Measurements from ENCODE around the gene GPR3.
A peak's percentile ranks its signal among the peaks of the same experiment; 100 is the strongest.
"Not testable (repeated sequence)": the region's sequence is repeated elsewhere in the genome, so short reads cannot be mapped to it uniquely, and the experiment has no call there.

Gene GPR3

DNA sequence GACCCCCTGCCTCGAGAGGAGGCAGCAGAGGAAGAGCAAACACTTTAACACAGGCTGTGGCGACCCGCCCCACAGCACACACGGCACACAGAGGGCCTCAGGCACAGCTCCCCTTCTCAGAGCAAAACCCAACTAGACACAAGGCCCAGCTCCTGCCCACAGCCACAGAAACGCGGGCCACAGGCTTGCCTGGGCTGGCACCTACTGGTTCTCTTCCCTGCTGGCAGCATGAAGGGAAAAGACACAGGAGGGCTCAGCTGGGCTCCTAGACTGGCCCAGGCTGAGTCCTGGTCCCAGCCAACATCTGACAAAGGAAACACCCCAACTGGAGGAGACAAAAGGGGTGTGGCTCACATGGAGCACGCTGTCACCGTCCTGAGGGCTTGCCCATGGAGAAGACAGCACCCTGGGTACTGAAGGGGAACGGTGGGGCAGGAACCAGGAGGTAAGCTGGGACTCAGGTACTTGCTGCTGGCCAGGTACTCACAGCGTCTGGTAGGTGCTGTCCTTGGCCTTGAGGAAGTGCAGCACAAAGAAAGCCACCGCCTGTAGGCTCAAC lies 12.8 kb upstream of the GPR3 start:
- no peak for DNase-seq (ENCODE audit: low read depth, low spot score)

DNA sequence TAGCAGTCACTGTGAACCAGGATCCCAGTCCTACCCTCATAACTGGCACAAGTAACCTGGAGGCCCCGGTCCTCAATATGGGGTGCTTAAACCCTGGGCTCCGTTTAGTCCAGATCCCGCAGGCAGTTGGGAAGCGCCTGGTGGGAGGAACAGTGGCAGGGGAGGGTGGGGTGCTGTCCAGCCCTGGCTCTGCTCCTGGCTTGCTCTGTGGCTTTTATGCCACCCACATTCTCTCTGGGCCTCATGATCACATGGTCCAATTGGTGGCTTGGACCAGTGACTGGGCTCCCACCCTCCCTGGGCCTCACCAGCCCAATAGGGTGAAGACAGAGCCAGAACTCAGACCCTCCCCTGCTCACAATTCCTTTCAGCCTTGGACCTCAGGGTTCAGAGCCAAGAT lies 12.2 kb upstream of the GPR3 start:
- DNase-seq (ENCODE audit: low read depth, low spot score): no peak

DNA sequence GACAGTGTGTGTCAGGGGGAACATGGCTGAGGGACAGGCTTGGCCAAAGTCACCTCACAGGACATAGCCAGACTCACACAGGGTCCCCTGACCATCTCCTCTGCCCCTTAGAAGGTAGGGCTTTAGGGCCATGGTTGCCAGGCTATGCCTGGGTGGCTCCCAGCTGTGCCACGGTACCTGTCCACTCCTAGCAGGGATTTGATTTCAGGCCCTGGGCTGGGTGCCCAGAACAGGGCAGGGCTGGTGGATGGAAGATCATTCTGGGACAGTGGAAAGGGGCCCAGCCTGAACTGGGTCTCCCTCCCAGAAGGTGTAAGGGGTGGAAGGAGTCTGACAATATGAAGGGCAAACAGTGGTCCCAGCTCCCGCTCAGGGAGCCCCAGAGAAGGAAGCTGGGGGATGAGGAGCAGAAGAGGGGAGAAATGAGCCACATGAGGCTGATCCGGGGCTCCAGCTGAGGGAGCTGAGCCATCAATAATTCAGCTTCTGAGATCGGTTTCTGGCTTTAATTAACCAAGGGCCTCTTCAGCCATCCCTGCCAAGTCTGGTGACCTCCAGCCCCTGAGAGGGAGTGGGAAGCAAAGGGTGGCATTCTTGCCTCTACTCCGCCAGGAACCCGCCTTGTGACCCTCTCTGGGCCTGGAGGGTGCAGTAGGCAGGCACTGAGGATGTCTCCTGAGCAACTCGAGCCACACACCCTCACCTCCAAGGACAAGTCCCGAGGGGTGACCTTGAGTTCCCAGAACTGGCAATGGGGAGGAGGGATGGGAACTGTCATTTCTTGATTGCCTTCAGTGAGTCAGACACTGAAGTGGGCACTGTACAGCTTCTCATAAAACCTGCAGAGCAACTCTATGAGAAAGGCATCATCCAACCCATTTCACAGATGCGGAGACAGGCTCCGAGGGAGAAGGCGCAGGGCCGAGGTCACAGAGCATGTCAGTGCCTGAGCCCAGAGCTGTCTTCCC lies 11.4 kb upstream of the GPR3 start:
- no peak for DNase-seq (ENCODE audit: low read depth, low spot score)

- DNase-seq (ENCODE audit: low read depth, low spot score): no peak
Observed at GRCh38 chr1:27381969-27382762, 10.3 kb upstream of the GPR3 start.

GRCh38 chr1:27383039-27383605 lies 9.3 kb upstream of the GPR3 start, which contains the start of gene CD164L2:
Gene CD164L2 (minus strand): TSS chr1:27383333. CDS start chr1:27383239, 94 bp downstream.
- DNase-seq (ENCODE audit: low read depth, low spot score): no peak

DNA sequence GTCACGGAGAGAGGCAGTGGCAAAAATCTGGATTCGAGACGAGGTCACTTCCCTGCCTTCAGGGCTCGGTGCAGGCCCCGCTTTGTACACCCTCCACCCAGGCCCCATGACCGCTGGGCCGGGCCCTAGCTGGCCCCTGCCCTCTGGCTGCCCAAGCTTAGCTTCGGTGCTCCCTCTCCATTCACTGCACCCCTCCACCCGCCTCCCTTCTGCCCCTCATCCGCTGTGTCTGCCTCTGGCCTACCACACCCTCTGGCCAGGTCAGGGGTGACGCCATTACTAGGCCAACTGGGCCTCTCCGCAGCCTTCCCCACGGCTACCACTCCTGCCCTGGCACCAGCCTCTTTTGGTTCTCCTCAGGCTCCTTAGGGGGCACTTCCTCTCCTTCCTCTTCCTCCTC lies 8.8 kb upstream of the GPR3 start:
- DNase-seq (ENCODE audit: low read depth, low spot score): no peak

DNA sequence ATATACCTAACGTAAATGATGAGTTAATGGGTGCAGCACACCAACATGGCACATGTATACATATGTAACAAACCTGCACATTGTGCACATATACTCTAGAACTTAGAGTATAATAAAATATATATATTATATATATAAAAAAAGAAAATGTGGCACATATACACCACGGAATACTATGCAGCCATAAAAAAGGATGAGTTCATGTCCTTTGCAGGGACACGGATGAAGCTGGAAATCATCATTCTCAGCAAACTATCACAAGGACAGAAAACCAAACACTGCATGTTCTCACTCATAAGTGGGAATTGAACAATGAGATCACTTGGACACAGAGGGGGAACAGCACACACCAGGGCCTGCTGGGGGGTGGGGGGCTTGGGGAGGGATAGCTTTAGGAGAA lies 7.6 kb upstream of the GPR3 start:
- not testable (repeated sequence) for DNase-seq (ENCODE audit: low read depth, low spot score)

GRCh38 chr1:27388337-27389005 lies 4.0 kb upstream of the GPR3 start:
- peak; percentile 58 for DNase-seq (ENCODE audit: low read depth, low spot score)

- DNase-seq (ENCODE audit: low read depth, low spot score): no peak
Observed at GRCh38 chr1:27391511-27392095, 819 bp upstream of the GPR3 start.

DNA sequence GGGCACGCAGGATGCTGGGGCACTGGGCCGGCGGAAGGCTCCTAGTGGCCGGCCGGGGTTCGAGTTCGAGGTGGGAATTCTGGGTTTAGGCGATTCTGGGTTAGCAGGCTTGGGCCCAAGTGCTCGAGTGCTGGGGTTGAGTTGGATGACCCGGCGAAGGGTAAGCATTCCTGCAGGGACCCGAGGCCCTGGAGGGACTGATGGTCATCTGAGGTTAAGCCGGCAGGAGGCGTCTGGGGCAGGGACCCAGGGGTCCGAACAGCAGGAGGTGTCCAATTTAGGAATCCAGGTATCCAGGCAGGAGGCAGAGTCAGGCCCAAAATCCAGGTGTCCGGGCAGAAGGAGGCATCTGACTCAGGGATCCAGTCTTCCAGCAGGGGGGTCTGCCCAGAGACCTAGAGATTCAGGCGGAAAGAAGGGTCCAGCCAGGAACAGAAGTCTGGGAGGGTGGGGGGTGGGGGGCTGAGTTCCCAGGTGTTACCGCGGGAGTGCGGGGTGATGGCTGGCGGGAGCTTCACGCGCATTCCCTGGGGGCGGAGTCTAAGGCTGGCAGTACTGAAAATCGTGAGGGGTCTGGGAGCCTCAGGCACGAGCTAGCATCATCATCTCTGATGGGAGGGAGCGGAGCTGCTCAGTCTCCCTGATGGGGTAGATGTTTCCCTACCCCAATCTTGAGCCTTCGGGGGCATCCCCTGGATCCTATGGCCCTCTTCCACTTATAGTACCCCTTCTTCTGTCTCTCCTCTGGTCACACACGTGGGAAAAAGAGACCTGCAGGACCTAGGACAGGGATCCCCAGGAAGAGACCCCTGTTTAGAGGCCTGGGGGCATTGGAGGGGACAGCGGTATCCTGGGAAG lies 585 bp downstream of the GPR3 start:
- DNase-seq (ENCODE audit: low read depth, low spot score): no peak

- DNase-seq (ENCODE audit: low read depth, low spot score): no peak
Observed at GRCh38 chr1:27393641-27394281, 1.3 kb downstream of the GPR3 start.

- DNase-seq (ENCODE audit: low read depth, low spot score): no peak
Observed at GRCh38 chr1:27394282-27394658, 1.8 kb downstream of the GPR3 start.

DNA sequence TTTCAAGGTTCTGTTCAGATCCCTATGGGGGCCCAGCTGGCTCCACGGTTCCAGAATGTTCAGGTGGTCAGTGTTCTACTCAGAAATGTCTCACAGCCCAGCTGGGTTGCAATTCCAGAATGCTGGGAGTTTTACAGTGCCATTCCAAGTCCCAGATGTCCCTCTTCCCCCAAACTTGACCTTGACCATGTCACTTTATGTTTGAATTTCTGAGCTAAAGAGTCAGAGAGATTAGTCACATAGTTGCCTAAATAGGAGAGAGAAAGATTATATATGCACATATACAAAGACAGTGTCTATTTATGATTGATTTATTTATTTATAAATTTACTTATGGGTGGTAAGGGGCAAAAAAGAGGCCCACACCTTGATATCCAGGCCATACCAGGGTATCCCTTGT lies 2.5 kb downstream of the GPR3 start:
- no peak for DNase-seq (ENCODE audit: low read depth, low spot score)

DNA sequence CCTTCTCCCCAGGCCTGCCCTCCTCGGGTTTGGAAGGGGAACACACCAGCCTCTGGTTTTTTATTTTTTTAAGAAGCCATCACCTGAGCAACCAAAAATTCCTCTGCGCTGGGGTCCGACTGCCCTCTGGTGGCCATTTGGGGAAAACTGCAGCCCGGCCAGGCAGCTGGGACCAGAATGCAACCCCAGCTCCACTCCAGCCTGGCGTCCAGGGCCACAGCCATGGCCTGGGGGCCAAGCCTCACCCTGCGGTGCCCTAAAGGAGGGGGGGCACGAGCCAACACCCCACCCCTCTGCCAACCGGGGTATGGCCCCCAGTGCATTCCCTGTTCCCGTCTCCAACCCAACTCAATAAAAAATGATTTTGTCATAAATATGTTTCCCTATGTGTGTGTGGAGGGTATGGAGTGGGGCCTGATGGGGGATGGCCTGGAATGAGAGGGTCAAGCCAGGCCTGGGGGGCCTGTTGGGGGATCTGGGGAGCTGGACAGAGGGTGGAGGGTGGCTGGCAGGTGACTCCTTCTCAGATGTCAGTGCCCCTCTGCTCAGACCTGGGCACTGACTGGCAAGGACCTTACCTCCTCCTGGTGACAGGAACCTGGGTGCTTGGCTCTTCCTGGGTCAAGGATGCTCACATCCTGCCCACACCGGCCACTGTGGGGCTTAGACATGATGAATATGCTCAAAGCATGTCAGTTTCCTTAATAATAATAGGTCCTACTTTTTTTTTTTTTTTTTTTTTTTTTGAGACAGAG lies 3.2 kb downstream of the GPR3 start:
- peak; percentile 60 for DNase-seq (ENCODE audit: low read depth, low spot score)

DNA sequence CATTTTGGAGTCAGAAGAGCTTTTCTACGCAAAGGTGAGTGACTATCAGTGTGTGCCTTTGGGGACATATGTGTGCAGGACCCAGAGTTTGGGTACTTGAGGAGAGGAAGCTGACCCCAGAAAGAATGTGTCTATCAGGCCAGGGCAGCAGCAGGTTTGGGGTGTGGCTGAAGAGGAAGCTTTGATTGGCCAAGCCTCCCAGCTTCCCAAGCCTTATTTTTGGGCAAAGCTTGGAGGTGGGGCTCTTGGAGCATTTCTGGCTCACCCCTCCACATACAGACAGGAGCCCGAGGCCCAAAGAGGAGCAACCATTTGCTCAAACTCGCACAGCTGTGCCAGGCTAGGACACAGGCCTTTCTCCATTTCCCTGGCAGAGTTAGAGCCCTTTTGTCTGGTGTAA lies 4.7 kb downstream of the GPR3 start:
- DNase-seq (ENCODE audit: low read depth, low spot score): no peak

GRCh38 chr1:27397749-27398148 lies 5.3 kb downstream of the GPR3 start:
- DNase-seq (ENCODE audit: low read depth, low spot score): no peak

DNA sequence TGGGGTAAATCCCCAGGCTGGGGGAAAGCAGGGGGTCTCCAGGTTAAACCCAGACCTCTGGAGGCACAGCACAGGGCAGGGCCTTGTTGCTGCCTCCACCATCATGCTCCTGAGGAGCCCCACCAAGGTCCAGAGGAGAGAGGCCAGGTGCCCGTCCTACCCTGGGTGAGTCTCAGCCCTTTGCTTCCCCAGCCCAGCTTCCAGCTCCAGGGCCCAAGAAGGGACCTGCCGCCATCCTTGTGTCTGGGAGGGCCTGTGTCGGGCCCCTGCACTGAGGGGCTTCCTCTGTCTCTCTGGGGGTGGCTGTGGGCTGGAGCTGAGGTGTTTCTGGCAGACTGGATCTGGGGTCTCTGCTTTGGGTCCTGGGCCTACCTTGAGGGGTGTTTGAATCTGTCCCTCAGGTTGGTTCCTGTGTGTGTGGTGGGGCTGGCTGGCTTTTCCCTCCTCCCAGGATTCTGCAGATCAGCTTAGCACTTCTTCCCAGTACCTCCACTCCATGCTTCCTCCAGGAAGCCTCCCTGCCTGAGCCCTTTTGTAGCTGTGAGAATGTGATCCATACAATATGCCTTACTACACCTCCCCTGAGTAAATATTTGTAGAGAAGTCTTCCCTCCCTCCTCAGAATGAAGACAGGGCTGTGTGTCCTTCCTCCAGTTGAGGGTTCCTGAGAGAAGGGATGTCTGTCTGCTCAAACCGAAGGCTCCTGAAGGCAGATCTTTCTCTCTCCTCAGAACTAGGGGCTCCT lies 6.2 kb downstream of the GPR3 start:
- DNase-seq (ENCODE audit: low read depth, low spot score): no peak

Data from activated CD4-positive, CD25-positive, alpha-beta regulatory T cell treated with anti-CD3 and anti-CD28 coated beads, Interleukin-2, amount 50 U/mL, for 16 hours (primary cell).